Muscle of back (tissue), 11 donors: ENCODE results near the gene SH3D19. TPM values are rescaled to one million over a fixed set of nuclear protein-coding genes. Genes with fewer than 3 reads are reported as not detected.
"Not testable (repeated sequence)": the region's sequence is repeated elsewhere in the genome, so short reads cannot be mapped to it uniquely, and the experiment has no call there.

Source experiments
- DNase-seq, 3 donors: peaks; one replicate each; pipeline versions ENCODE4 v3.0.0 to v3.0.0-alpha.2; 2013
- polyA plus RNA-seq, 10 donors: library from polyadenylated mRNA; unstranded; fragments of 120-200 nt; gene quantifications; one replicate each; pipeline ENCODE4 v1.2.1, GENCODE V29; 2013; ENCODE audit not compliant: insufficient read length in 10 of 10

Gene SH3D19
- polyA plus RNA-seq, 10 donors, result 31.3 to 47.7 (median 38.6) TPM

DNA sequence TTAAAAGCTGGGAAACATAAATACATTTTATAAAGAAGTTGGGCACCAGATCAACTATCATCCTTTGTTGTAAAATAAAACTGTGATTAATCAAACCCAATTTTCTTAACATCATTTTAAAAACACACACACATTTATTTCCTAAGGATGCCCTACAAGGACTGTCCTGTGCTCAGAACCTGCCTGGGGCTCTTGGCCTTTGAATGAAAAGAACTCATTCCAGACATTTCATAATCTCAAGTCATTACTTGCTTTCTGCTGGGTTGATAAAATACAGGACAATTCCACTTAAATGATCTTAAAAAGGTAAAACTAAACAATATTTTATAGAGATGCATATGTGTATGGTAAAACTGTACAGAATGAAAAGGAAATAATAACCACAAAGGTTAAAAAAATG is 2.8 kb downstream of the SH3D19 start:
- DNase-seq, result no peak

- not testable (repeated sequence) for DNase-seq
Observed at GRCh38 chr4:151322161-151322560, 3.2 kb downstream of the SH3D19 start.

GRCh38 chr4:151321586-151321985 is 3.8 kb downstream of the SH3D19 start:
- DNase-seq, result no peak

- DNase-seq, result no peak
Observed at GRCh38 chr4:151319490-151319889, 5.9 kb downstream of the SH3D19 start.

GRCh38 chr4:151318307-151319006 is 6.9 kb downstream of the SH3D19 start:
- no peak for DNase-seq

GRCh38 chr4:151316645-151317044 is 8.8 kb downstream of the SH3D19 start:
- no peak for DNase-seq

GRCh38 chr4:151315212-151315886 is 10.1 kb downstream of the SH3D19 start:
- no peak for DNase-seq

DNA sequence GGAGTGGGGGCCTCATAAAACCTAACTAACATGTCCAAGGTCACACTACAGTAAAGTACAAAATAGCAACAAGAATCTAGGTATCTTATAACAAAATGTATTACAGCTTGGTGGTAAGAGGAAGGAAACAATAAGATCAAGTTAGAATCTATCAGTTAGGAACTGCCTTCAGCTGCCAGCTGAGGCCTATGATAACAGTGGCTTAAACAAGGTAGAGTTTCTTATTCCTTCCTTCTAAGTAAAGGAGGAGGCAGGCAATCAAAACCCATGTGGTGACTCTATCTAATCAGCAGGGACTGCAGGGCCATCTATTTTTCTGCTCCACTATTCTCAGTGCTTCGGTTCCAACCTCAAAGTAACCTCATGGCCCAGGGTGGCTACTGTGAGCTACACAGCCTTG is 10.9 kb downstream of the SH3D19 start:
- no peak for DNase-seq

DNA sequence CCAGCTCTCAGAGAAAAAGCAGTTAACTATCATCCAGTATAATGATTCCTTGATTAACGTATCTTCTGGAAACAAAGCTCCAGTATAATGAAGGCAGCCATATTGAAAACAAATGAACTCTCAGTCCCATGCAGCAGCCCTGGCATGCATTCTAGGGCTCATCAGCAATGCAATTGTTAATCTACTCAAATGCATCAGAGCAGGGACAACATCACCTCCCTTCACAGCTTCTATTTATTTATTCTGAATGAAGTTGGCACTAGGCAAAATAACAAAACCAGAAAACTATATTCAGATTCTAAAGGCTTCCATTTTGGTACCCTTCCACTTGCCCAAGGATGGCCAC is 11.4 kb downstream of the SH3D19 start:
- DNase-seq, result no peak

DNA sequence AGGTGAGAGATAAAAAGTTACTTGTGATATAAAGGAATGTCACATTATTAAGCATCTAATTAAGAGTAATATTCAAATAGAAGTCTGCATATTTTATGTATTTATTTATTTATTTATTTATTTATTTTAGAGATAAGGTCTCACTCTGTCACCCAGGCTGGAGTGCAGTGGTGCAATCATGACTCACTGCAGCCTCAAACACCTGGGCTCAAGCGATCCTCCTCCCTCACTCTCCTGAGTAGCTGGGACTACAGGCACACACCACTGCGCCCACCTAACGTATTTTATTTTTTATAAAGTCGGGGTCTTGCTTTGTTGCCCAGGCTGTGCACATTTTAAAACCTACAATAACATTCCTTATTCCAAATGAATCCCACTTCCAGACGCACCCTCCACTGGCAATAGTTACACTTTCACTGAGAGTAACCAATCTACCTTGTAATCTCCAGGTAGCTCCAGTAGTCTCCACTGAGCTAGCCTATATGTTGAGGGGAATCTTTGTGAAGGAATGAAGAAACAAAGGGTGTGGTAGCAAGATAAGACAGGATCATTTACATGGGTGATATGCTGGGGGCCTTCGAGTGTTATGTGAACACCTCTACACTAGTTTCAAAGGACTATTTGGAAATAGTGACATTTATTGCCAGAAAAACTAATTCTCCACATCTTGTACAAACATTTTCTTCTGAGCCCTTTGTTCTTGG is 11.9 kb downstream of the SH3D19 start:
- DNase-seq, result no peak

GRCh38 chr4:151310124-151310728 is 15.2 kb downstream of the SH3D19 start:
- DNase-seq, result no peak

GRCh38 chr4:151304755-151305154 is 20.6 kb downstream of the SH3D19 start:
- no peak for DNase-seq

- DNase-seq, result no peak
Observed at GRCh38 chr4:151304226-151304625, 21.2 kb downstream of the SH3D19 start.

DNA sequence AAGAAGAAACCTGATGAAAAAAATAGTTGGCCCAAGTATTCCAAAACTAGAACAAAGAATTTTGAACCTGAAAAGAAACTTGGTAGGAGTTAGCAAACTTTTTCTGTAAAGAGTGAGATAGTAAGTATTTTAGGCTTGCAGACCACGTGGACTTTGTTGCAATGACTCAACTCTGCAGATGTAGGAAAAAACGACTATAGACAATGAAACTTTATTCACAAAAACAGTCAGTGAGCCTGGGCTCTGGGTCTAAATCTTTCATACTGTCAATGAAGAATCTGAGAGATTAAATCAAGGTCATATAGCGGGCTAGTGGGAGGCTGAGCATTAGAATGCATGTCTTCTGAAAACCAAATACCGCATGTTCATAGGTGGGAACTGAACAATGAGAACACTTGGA is 23.0 kb downstream of the SH3D19 start:
- DNase-seq, result no peak

DNA sequence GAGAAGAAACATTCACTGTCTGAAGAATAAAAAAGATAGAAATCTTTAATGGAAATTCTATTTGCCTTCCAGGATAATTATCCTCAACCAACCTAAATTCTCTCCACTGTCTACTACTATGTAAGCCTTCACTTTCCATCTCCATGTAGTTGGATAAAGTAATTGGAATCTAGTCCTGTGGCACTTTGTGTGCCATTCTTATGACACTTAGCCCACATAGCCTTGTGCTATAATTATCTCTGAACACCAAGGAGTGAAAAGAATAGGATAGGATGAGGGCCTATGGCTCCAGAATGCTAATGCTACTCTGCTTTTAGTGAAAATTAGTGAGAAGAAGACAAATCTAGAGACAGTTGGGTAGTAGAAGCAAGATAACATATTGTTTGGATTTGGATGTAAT is 28.2 kb downstream of the SH3D19 start:
- DNase-seq, result no peak

- DNase-seq, result no peak
Observed at GRCh38 chr4:151296227-151296626, 29.2 kb downstream of the SH3D19 start.

- DNase-seq, result no peak
Observed at GRCh38 chr4:151294833-151295496, 30.4 kb downstream of the SH3D19 start.

DNA sequence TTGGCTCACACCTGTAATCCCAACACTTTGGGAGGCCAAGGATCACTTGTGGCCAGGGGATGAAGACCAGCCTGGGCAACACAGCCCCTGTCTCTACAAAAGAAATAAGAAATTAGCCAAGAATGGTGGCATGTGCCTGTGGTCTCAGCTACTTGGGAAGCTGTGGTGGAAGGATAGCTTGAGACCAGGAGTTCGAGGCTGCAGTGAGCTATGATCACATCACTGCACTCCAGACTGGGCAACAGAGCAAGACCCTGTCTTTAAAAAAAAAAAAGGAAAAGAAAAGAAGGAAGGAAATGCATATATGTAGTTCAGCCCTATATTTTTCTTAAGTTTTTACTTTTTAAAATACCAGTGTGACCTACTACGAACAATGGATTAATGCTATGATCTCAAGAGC is 33.4 kb downstream of the SH3D19 start:
- DNase-seq, result no peak

DNA sequence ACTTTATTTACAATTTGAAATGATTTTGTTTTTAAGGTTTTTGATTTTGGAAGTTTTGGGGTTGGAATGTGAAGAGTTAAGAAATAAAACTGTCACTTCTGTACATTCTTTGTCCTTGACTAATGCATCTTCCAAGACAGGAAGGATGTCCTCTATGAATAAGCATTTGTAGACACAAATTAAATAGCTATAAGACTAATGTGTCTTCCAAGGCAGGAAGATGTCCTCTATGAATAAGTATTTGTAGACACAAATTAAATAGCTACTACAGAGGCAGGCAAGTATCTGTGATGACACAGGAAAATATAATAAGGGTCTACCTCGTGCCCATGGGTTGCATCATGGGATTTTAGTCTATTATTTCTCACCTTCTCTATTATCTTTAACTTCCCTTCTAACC is 33.9 kb downstream of the SH3D19 start:
- DNase-seq, result peak in 1 of 3 donors; percentile 5

DNA sequence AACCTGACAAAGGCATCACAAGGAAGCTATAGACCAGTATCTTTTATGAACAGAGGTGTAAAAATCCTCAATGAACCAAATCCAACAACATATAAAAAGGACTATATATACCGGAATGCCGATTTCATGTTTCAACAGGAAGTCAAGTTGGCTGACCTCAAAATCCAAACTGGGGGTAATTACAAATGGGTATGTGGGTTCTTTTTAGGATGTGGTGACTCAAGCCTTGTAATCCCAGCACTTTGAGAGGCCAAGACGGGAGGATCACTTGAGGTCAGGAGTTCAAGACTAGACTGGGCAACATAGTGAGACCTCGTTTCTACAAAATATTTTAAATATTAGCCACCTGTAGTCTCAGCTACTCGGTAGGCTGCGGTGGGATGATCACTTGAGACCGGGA is 38.0 kb downstream of the SH3D19 start:
- DNase-seq, result no peak

GRCh38 chr4:151284534-151285245 is 40.7 kb downstream of the SH3D19 start:
- DNase-seq, result no peak
